ENCODE measurements around the gene DENND1A. TPM values are rescaled to one million over a fixed set of nuclear protein-coding genes. Genes with fewer than 3 reads are reported as not detected.

The DENND1A gene
- total RNA-seq, 1 donor from 2014 or later, result 19.9 TPM

GRCh38 chr9:123865226-123866000 lies 64.5 kb downstream of the DENND1A start:
- Mint-ChIP-seq H3K4me3 (no peak overlapping the region), H3K9me3 (no peaks in the 10 kb centered on the region), H3K27me3 (peaks cover 22% of the 10 kb centered on the region), H3K4me1 (ENCODE audit: unreplicated experiment) (peaks cover 36% of the 10 kb centered on the region), H3K36me3 (peaks cover 4% of the 10 kb centered on the region), H3K27ac (no peak overlapping the region)
- DNase-seq (ENCODE audit: extremely low spot score, unreplicated experiment), result no peak
- no peak for TF ChIP-seq CTCF (conservative IDR thresholded peaks at IDR 0.05)

GRCh38 chr9:123864251-123864650 lies 65.7 kb downstream of the DENND1A start:
- H3K4me1 Mint-ChIP-seq (ENCODE audit: unreplicated experiment), result peaks cover 37% of the 10 kb centered on the region
- no peak overlapping the region for H3K27ac Mint-ChIP-seq
- no peak for DNase-seq (ENCODE audit: extremely low spot score, unreplicated experiment)
- no peaks in the 10 kb centered on the region for H3K9me3 Mint-ChIP-seq
- peak overlapping the region; percentile 2 for H3K4me3 Mint-ChIP-seq
- TF ChIP-seq CTCF (conservative IDR thresholded peaks at IDR 0.05), result no peak
- peaks cover 4% of the 10 kb centered on the region for H3K36me3 Mint-ChIP-seq
- H3K27me3 Mint-ChIP-seq, result peaks cover 22% of the 10 kb centered on the region

- peaks cover 4% of the 10 kb centered on the region for H3K36me3 Mint-ChIP-seq
- no peak for TF ChIP-seq CTCF (conservative IDR thresholded peaks at IDR 0.05)
- peaks cover 37% of the 10 kb centered on the region for H3K4me1 Mint-ChIP-seq (ENCODE audit: unreplicated experiment)
- H3K9me3 Mint-ChIP-seq, result no peaks in the 10 kb centered on the region
- no peak for DNase-seq (ENCODE audit: extremely low spot score, unreplicated experiment)
- H3K4me3 Mint-ChIP-seq, result no peak overlapping the region
- H3K27me3 Mint-ChIP-seq, result peaks cover 22% of the 10 kb centered on the region
- H3K27ac Mint-ChIP-seq, result no peak overlapping the region
Observed at GRCh38 chr9:123863164-123863855, 66.6 kb downstream of the DENND1A start.

GRCh38 chr9:123861756-123862120 lies 68.2 kb downstream of the DENND1A start:
- no peak overlapping the region for H3K27ac Mint-ChIP-seq
- peaks cover 18% of the 10 kb centered on the region for H3K27me3 Mint-ChIP-seq
- peaks cover 4% of the 10 kb centered on the region for H3K36me3 Mint-ChIP-seq
- no peak for TF ChIP-seq CTCF (conservative IDR thresholded peaks at IDR 0.05)
- H3K9me3 Mint-ChIP-seq, result no peaks in the 10 kb centered on the region
- peaks cover 33% of the 10 kb centered on the region for H3K4me1 Mint-ChIP-seq (ENCODE audit: unreplicated experiment)
- no peak overlapping the region for H3K4me3 Mint-ChIP-seq
- DNase-seq (ENCODE audit: extremely low spot score, unreplicated experiment), result no peak

- no peaks in the 10 kb centered on the region for H3K9me3 Mint-ChIP-seq
- no peak overlapping the region for H3K27ac Mint-ChIP-seq
- peaks cover 33% of the 10 kb centered on the region for H3K4me1 Mint-ChIP-seq (ENCODE audit: unreplicated experiment)
- no peak for DNase-seq (ENCODE audit: extremely low spot score, unreplicated experiment)
- H3K36me3 Mint-ChIP-seq, result peaks cover 7% of the 10 kb centered on the region
- no peak overlapping the region for H3K4me3 Mint-ChIP-seq
- peaks cover 18% of the 10 kb centered on the region for H3K27me3 Mint-ChIP-seq
- no peak for TF ChIP-seq CTCF (conservative IDR thresholded peaks at IDR 0.05)
Observed at GRCh38 chr9:123861086-123861755, 68.7 kb downstream of the DENND1A start.
